WTC11 (cell line): ENCODE measurements around the gene VPS52.
"Not testable (repeated sequence)": the region's sequence is repeated elsewhere in the genome, so short reads cannot be mapped to it uniquely, and the experiment has no call there.

Experiments
- NFYB ChIP-seq: sonication (generic); formaldehyde crosslinking; conservative IDR thresholded peaks from 2 replicates; pipeline ENCODE4 v1.8.0; 2022; ENCODE audit warnings: low read depth, missing genetic modification reagents
- SP1 ChIP-seq: sonication (generic); formaldehyde crosslinking; conservative IDR thresholded peaks from 2 replicates; pipeline ENCODE4 v1.8.1; 2022; ENCODE audit warnings: missing genetic modification reagents
- TEAD4 ChIP-seq: sonication (generic); formaldehyde crosslinking; IDR thresholded peaks from 2 replicates; pipeline ENCODE4 v1.8.0; 2022; ENCODE audit warnings: mild to moderate bottlenecking, missing genetic modification reagents
- TF ChIP-seq, protein P1 (sequence below): fragments of 200-600 bp; IDR thresholded peaks from 2 replicates; pipeline ENCODE4 v1.8.0; 2022; ENCODE audit warnings: antibody characterized with exemption
- TF ChIP-seq, protein P2 (sequence below): sonication (generic); formaldehyde crosslinking; IDR thresholded peaks from 2 replicates; pipeline ENCODE4 v1.8.1; 2023; ENCODE audit warnings: mild to moderate bottlenecking, moderate library complexity, missing genetic modification reagents
- TF ChIP-seq, protein P3 (sequence below): sonication (generic); formaldehyde crosslinking; IDR thresholded peaks from 2 replicates; pipeline ENCODE4 v1.8.0; 2023; ENCODE audit warnings: missing genetic modification reagents, mild to moderate bottlenecking, borderline replicate concordance

DNA sequence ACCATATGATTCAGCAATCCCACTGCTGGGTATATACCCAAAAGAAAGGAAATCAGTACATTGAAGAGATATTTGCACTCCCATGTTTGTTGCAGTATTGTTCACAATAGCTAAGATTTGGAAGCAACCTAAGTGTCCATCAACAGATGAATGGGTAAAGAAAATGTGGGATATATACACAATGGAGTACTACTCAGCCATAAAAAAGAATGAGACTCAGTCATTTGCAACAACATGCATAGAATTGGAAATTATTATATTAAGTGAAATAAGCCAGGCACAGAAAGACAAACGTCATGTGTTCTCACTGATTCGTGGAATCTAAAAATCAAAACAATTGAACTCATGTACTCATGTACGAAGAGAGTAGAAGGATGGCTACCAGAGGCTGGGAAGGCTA lies 9.2 kb downstream of the VPS52 start:
- TF ChIP-seq, protein P1, sequence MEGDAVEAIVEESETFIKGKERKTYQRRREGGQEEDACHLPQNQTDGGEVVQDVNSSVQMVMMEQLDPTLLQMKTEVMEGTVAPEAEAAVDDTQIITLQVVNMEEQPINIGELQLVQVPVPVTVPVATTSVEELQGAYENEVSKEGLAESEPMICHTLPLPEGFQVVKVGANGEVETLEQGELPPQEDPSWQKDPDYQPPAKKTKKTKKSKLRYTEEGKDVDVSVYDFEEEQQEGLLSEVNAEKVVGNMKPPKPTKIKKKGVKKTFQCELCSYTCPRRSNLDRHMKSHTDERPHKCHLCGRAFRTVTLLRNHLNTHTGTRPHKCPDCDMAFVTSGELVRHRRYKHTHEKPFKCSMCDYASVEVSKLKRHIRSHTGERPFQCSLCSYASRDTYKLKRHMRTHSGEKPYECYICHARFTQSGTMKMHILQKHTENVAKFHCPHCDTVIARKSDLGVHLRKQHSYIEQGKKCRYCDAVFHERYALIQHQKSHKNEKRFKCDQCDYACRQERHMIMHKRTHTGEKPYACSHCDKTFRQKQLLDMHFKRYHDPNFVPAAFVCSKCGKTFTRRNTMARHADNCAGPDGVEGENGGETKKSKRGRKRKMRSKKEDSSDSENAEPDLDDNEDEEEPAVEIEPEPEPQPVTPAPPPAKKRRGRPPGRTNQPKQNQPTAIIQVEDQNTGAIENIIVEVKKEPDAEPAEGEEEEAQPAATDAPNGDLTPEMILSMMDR, result not testable (repeated sequence)
- TF ChIP-seq TEAD4 (CRISPR knock-in tag); NFYB (CRISPR knock-in tag); SP1: not testable (repeated sequence)
- TF ChIP-seq, protein P2, sequence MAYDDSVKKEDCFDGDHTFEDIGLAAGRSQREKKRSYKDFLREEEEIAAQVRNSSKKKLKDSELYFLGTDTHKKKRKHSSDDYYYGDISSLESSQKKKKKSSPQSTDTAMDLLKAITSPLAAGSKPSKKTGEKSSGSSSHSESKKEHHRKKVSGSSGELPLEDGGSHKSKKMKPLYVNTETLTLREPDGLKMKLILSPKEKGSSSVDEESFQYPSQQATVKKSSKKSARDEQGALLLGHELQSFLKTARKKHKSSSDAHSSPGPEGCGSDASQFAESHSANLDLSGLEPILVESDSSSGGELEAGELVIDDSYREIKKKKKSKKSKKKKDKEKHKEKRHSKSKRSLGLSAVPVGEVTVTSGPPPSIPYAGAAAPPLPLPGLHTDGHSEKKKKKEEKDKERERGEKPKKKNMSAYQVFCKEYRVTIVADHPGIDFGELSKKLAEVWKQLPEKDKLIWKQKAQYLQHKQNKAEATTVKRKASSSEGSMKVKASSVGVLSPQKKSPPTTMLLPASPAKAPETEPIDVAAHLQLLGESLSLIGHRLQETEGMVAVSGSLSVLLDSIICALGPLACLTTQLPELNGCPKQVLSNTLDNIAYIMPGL (CRISPR knock-in tag), result not testable (repeated sequence)
- TF ChIP-seq, protein P3, sequence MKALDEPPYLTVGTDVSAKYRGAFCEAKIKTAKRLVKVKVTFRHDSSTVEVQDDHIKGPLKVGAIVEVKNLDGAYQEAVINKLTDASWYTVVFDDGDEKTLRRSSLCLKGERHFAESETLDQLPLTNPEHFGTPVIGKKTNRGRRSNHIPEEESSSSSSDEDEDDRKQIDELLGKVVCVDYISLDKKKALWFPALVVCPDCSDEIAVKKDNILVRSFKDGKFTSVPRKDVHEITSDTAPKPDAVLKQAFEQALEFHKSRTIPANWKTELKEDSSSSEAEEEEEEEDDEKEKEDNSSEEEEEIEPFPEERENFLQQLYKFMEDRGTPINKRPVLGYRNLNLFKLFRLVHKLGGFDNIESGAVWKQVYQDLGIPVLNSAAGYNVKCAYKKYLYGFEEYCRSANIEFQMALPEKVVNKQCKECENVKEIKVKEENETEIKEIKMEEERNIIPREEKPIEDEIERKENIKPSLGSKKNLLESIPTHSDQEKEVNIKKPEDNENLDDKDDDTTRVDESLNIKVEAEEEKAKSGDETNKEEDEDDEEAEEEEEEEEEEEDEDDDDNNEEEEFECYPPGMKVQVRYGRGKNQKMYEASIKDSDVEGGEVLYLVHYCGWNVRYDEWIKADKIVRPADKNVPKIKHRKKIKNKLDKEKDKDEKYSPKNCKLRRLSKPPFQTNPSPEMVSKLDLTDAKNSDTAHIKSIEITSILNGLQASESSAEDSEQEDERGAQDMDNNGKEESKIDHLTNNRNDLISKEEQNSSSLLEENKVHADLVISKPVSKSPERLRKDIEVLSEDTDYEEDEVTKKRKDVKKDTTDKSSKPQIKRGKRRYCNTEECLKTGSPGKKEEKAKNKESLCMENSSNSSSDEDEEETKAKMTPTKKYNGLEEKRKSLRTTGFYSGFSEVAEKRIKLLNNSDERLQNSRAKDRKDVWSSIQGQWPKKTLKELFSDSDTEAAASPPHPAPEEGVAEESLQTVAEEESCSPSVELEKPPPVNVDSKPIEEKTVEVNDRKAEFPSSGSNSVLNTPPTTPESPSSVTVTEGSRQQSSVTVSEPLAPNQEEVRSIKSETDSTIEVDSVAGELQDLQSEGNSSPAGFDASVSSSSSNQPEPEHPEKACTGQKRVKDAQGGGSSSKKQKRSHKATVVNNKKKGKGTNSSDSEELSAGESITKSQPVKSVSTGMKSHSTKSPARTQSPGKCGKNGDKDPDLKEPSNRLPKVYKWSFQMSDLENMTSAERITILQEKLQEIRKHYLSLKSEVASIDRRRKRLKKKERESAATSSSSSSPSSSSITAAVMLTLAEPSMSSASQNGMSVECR, result not testable (repeated sequence)
